DMS 273 (cell line): ENCODE measurements around the gene NFIA.
"Not testable (repeated sequence)": the region's sequence is repeated elsewhere in the genome, so short reads cannot be mapped to it uniquely, and the experiment has no call there.

Experiments used
- DNase-seq: peaks from one replicate; lab custom pipeline; 2025; ENCODE audit not compliant: unreplicated experiment; lab: John Stamatoyannopoulos, UW

NFIA gene

DNA sequence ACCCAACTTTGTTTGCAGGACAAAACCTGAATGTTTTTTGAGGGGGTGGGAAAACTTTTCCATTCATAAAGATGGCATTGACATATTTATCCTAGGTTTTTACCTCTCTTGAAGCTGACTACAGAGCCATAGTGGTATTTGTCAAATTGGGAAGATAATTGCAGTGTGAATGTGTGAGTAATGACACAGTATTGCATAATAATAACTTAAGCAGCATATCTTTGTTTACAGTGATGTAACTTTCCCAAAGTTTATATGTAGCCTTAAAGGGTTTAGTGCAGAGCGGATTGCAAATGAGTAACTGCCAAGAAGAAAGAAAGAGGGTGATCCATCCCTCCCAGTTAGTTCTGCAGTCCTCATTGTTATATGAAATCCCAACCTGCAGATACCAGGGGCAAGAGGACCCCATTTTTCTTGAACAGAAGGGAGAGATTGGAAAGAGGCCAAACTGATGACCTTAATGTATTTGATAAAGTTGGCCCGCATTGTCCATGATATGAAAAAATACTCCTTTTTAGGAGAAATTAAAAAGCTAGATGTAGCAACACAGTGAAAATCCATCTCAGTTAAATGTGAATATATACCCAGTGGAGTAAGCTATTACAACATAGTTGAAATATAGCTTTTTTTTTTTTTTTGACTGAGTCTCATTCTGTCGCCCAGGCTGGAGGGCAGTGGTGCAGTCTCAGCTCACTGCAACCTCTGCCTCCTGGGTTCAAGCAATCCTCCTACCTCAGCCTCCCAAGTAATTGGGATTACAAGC lies 23.7 kb upstream of the NFIA start:
- no peak for DNase-seq

DNA sequence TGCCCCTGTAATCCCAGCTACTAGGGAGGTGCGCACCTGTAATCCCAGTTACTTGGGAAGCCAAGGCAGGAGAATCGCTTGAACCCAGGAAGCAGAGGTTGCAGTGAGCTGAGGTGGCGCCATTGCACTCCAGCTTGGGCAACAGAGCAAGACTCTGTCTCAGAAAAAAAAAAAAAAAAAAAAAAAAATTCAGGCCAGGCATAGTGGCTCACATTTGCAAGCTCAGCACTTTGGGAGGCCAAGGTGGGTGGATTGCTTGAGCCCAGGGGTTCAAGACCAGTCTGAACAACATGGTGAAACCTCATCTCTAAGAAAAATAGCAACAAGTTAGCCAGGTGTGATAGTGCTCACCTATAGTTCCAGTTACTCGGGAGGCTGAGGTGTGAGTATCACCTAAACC lies 20.8 kb upstream of the NFIA start:
- DNase-seq, result not testable (repeated sequence)

GRCh38 chr1:61064673-61065072 lies 17.7 kb upstream of the NFIA start:
- DNase-seq, result no peak

- no peak for DNase-seq
Measured at GRCh38 chr1:61067446-61068019, 14.8 kb upstream of the NFIA start.

DNA sequence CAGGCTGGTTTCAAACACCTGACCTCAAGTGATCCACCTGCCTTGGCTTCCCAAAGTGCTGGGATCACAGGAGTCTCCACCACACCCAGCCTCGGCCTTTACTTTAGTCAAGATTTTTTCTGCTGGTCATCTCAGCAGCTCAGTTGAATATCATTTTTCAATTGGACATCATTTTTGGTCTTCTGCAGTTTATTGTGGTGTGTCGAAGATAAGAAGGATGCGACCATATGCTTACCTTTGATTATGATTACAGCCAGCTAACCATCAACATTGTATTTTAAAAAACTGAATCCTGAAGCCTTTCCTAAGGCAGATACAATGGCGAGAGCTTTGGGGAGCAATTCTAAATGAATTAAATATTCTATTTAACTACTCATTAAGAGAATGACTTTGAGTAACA lies 12.3 kb upstream of the NFIA start:
- DNase-seq, result no peak

- DNase-seq, result no peak
Measured at GRCh38 chr1:61071205-61072130, 10.9 kb upstream of the NFIA start.

- DNase-seq, result no peak
Measured at GRCh38 chr1:61073871-61074270, 8.5 kb upstream of the NFIA start.

- DNase-seq, result not testable (repeated sequence)
Measured at GRCh38 chr1:61075833-61076232, 6.5 kb upstream of the NFIA start.

- DNase-seq, result peak; percentile 98
Measured at GRCh38 chr1:61076728-61077675, 5.4 kb upstream of the NFIA start.

- peak; percentile 100 for DNase-seq
Measured at GRCh38 chr1:61077676-61078541, 4.5 kb upstream of the NFIA start.

- DNase-seq, result peak; percentile 48
Measured at GRCh38 chr1:61078618-61079295, 3.6 kb upstream of the NFIA start.

GRCh38 chr1:61079296-61079897 lies 3.0 kb upstream of the NFIA start:
- peak; percentile 57 for DNase-seq

GRCh38 chr1:61079898-61080336 lies 2.4 kb upstream of the NFIA start:
- peak; percentile 96 for DNase-seq

GRCh38 chr1:61080413-61081143 lies 1.8 kb upstream of the NFIA start:
- DNase-seq, result peak; percentile 50

- DNase-seq, result no peak
Measured at GRCh38 chr1:61081144-61081685, 1.1 kb upstream of the NFIA start.

DNA sequence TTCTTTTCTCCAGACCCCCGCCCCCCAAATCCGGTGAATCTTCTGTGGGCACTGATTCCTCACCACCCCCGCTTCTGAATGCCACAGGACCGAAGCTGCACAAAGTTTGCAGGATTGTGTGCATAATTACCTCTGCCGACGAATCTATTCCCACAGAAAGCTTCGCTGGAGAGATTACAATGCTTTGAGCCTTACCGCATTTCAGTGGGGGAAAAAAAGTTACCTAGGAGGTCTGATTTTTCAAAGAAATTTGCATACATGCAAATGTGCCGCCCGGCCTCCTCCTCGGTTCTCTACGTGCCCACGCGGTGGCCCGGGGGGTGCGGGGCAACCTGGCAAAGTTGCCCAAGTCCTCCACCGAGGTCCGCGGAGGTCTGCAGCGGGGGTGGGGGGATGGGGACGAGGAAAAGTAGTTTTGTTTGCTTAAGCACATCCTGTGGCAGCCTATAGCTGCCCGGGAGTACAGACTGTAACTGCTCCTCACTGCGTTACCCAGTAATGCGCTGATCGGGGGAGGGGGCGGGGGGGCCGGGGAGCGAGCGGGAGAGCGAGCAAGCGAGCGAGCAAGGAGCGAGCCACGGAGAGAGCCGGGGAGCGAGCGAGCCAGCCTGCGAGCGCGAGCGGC lies 563 bp upstream of the NFIA start:
- peak; percentile 89 for DNase-seq
